Smooth muscle cell of the umbilical artery (primary cell): Measurements from ENCODE around the gene FAIM2. TPM values are rescaled to one million over a fixed set of nuclear protein-coding genes. Genes with fewer than 3 reads are reported as not detected.

Source experiments
- total RNA-seq: library from RNA; depleted of rRNA; stranded (reverse); fragments of >200 nt; gene quantifications from 2 replicates; pipeline ENCODE4 v1.2.3, GENCODE V29; 2014

The FAIM2 gene
- 0.65 and 1.5 TPM in 2 replicates for total RNA-seq

DNA sequence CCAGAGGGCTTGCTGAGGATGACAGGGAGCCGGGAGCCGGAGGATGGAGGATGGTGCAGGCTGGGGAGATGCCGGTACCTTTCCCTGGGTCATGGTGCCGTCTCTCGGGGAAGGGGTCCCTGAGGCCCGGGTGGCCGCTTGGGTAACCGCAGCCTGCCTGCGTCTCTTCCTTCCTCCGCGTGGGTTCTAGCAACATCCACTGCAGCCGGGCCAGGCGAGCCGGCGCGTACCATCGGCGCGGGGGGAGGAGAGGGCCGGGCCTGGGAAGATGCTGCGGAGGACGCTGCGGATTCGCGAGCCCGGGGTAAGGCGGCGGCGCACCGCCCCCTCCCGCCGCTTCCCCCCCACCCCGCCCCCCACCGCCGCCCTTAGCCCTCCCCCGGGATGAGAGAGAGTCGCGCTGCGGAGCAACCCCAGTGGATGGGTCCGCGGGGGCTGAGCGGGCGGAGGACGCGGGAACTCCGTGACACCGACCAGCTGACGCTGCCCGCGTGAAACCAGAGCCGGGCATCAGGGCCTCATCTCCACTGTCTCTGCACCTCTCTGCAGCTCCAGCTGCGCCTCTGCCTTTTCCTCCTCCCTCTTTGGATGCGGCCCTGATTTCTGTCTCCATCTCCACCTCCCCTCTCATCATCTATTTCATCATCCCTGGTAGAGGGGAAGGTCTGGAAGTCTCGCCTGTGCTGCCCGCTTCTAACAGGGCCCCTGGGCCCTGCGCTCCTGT, at the start of gene FAIM2:
TSS of gene FAIM2 (minus strand) at position 201 of the 724 bp plus-strand sequence. CDS start at position 93, 108 bp downstream.

DNA sequence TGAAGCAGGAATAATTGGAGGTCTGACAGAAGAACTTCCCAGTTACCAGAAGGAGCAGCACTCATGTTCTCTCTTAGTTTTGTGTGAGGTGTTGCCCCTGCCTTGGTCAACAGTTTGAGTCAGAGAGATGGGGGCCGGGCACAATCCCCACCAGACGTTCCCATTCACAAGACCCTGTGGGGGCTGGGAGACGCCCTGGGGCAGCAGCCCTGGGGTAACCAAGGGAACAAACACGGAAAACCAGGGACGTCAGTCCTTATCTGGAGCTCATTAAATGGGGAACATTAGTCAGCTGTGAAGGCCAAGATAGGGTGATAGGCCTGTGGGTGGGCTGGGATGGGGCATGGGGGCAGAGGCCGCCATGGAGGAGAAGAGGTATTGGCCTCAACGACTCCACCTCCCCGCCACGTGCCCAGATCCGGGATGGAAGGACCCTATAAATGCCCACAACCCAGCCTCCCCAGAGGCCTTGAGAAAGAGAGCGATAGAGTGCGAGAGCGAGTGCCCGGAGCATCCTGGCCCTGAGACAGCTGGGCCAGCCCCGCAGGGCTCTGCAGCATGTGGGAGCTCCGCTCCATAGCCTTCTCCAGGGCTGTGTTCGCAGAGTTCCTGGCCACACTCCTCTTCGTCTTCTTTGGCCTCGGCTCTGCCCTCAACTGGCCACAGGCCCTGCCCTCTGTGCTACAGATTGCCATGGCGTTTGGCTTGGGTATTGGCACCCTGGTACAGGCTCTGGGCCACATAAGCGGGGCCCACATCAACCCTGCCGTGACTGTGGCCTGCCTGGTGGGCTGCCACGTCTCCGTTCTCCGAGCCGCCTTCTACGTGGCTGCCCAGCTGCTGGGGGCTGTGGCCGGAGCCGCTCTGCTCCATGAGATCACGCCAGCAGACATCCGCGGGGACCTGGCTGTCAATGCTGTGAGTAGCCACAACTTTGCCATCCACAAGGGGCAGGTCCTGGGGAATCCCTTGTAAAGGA, 46.9 kb upstream of the FAIM2 start, which contains the start of gene AQP2:
TSS of gene AQP2 (plus strand) at position 465 of the 979 bp plus-strand sequence. CDS start at position 559, 94 bp downstream.

DNA sequence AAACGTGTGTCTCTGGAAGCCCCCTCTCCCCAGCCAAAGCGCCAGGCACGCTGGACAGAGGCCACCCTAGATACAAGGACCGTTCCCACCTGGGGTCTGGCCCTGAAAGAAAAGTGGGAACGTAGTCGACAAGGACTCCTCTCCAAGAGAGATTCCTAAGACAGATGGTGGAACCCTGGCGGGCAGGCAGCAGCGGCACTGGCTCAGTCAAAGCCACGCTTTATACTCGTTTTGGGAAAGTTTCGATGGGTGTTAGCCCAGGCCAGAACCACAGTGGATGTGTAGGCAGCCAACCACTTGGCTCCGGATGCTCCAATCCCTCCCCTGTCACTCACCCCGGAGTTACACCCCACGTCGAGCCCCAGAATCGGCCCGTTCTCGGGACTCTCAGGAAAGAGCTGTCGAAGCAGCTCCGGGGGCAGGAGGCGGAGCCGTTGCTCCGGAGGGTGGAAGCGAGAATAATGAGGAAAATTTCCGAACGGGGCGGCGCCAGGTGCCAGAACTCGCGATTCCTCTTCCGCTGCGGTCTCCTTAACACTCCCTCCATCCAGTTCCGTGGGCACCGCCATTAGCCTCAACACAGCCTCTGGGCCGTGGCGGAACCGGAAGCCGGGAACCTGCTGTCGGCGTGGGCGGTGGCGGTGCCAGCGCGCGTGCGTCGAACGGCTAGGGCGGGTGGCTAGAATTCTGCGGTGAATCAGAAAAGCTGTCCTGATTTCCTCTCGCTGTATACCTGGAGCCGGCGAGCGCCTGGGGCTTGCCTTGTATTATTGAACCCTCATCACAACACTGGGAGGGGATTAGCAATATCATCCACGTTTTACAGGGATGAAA, 61.0 kb downstream of the FAIM2 start, which contains the start of gene BCDIN3D:
TSS of gene BCDIN3D (minus strand) at position 588 of the 834 bp plus-strand sequence. CDS start at position 569, 19 bp downstream.

DNA sequence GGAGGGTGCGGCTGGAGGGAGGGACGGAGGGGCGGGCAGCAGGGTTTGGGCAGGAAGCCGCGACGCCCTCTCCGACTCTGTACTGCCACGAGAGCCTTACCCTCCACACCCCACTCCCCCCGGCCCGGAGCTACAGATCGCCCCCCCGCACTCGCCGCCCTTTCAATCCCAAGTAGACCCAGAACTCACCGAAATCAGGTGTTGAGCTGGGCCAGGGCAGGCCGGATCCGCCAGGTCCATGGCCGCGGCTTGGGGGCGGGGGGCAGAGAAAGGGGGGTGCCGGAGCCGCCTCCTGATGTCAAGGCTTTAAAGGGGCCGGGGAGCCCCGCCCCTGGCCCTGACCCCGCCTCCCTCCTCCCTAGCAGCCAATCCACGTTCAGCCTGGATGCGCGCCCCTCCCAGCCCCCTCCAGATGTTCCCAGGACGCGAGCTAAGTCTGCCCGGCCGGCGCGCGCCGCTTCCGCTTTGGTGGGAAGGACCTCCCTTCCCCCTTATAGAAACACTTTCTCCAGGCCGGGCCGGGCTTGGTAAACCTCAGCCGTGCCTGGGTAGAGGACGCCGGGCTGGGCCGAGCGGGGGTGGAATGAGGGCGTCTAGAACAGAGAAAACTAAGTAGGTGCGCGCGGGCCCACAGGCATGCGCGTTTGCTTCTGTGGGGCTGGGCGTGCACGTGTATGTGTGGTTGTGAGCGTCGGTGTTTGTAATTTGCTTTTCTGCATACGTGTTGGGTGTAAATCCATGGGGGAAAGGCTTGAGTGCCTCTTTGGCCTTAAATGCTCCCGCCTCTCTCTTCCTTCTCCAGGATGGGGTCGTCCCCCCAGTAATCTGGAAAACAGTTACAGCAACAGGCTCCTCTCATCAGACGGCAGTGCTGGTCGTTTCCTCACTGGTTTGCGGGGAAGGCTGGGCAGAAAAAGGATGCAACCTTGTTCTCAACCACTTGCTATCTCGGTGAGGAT, 75.3 kb downstream of the FAIM2 start, which contains the start of gene NCKAP5L:
TSS of gene NCKAP5L (minus strand) at position 281 of the 959 bp plus-strand sequence. CDS start 24,369 bp downstream, outside the sequence.

Other genes with a start within 250 kb of the FAIM2 start
- gene FMNL3, start 196.5 kb downstream of the FAIM2 start, total RNA-seq, result 23.8 and 50.0 TPM in 2 replicates
- gene TMBIM6, start 162.3 kb downstream of the FAIM2 start, total RNA-seq, result 354 and 370 TPM in 2 replicates
- gene NCKAP5L, start 75.5 kb downstream of the FAIM2 start, total RNA-seq, result 25.5 and 27.0 TPM in 2 replicates
- gene BCDIN3D, start 60.8 kb downstream of the FAIM2 start, total RNA-seq, result 3.2 and 3.9 TPM in 2 replicates
- gene AQP2, start 46.8 kb upstream of the FAIM2 start, total RNA-seq, result not detected in 2 replicates
- gene AQP5, start 58.0 kb upstream of the FAIM2 start, total RNA-seq, result not detected in 2 replicates
- gene AQP6, start 69.0 kb upstream of the FAIM2 start, total RNA-seq, result not detected in 2 replicates
- gene RACGAP1, start 121.6 kb upstream of the FAIM2 start, total RNA-seq, result 13.7 and 41.1 TPM in 2 replicates
- gene ASIC1, start 153.7 kb upstream of the FAIM2 start, total RNA-seq, result 2.7 and 4.8 TPM in 2 replicates
- gene SMARCD1, start 181.4 kb upstream of the FAIM2 start, total RNA-seq, result 21.1 and 54.0 TPM in 2 replicates
- not detected in 2 replicates for gene GPD1, start 200.1 kb upstream of the FAIM2 start, total RNA-seq
- gene COX14, start 208.3 kb upstream of the FAIM2 start, total RNA-seq, result 12.5 and 39.5 TPM in 2 replicates